ENCODE measurements around the gene TMEM244.
"Not testable (repeated sequence)": the region's sequence is repeated elsewhere in the genome, so short reads cannot be mapped to it uniquely, and the experiment has no call there.

Gene TMEM244

GRCh38 chr6:129812145-129812777 is 48.9 kb downstream of the TMEM244 start:
- Histone ChIP-seq H3K27me3 (replicated peaks) (no peaks in the 10 kb centered on the region), H3K4me3 (ENCODE audit: low read depth, low read length) (no peak overlapping the region), H3K27ac (no peak overlapping the region), H3K36me3 (replicated peaks) (no peaks in the 10 kb centered on the region)
- TF ChIP-seq, protein P1, sequence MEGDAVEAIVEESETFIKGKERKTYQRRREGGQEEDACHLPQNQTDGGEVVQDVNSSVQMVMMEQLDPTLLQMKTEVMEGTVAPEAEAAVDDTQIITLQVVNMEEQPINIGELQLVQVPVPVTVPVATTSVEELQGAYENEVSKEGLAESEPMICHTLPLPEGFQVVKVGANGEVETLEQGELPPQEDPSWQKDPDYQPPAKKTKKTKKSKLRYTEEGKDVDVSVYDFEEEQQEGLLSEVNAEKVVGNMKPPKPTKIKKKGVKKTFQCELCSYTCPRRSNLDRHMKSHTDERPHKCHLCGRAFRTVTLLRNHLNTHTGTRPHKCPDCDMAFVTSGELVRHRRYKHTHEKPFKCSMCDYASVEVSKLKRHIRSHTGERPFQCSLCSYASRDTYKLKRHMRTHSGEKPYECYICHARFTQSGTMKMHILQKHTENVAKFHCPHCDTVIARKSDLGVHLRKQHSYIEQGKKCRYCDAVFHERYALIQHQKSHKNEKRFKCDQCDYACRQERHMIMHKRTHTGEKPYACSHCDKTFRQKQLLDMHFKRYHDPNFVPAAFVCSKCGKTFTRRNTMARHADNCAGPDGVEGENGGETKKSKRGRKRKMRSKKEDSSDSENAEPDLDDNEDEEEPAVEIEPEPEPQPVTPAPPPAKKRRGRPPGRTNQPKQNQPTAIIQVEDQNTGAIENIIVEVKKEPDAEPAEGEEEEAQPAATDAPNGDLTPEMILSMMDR (IDR thresholded peaks at IDR 0.05; ENCODE audit: low read depth, low read length, missing control alignments): no peak
- in situ Hi-C loops (cut with HindIII; ENCODE audit: low pct_ligation_motif_present, low sequenced_read_pairs): no loop called here
- no peak for DNase-seq

DNA sequence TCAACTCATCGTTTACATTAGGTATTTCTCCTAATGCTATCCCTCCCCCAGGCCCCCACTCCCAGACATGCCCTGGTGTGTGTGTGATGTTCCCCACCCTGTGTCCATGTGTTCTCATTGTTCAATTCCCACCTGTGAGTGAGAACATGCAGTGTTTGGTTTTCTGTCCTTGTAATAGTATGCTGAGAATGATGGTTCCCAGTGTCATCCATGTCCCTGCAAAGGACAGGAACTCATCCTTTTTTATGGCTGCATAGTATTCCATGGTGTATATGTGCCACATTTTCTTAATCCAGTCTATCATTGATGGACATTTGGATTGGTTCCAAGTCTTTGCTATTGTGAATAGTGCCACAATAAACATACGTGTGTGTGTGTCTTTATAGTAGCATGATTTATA is 54.0 kb downstream of the TMEM244 start:
- H3K36me3 ChIP-seq (replicated peaks); in situ Hi-C loops (cut with HindIII; ENCODE audit: low pct_ligation_motif_present, low sequenced_read_pairs); DNase-seq; H3K4me3 ChIP-seq (ENCODE audit: low read depth, low read length); H3K27me3 ChIP-seq (replicated peaks); H3K27ac ChIP-seq: not testable (repeated sequence)

- H3K27ac ChIP-seq; in situ Hi-C loops (cut with HindIII; ENCODE audit: low pct_ligation_motif_present, low sequenced_read_pairs); H3K36me3 ChIP-seq (replicated peaks); DNase-seq; H3K27me3 ChIP-seq (replicated peaks); H3K4me3 ChIP-seq (ENCODE audit: low read depth, low read length): not testable (repeated sequence)
Measured at GRCh38 chr6:129802920-129803319, 58.2 kb downstream of the TMEM244 start.

DNA sequence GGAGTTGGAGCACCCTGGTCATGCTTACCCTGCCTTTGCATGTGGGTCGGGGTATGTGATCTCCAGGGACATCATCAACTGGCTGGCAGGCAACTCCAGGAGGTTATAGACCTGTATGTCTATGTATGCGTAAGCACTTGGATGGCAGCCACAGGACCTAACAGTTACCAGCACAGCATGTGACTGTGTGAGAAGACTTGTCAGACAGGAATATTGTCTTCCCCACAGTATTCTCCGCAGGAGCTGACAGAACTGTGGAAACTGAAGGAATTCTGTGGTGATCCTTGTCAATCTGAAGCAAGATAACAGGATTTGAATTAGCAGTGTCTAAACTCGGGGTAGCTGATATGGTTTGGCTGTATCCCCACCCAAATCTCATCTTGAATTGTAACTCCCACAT is 59.2 kb downstream of the TMEM244 start:
- Histone ChIP-seq H3K27me3 (replicated peaks) (no peaks in the 10 kb centered on the region), H3K27ac (no peak overlapping the region), H3K4me3 (ENCODE audit: low read depth, low read length) (no peak overlapping the region), H3K36me3 (replicated peaks) (no peaks in the 10 kb centered on the region)
- in situ Hi-C loops (cut with HindIII; ENCODE audit: low pct_ligation_motif_present, low sequenced_read_pairs): no loop called here
- no peak for DNase-seq
- TF ChIP-seq, protein P1 (IDR thresholded peaks at IDR 0.05; ENCODE audit: low read depth, low read length, missing control alignments): no peak

DNA sequence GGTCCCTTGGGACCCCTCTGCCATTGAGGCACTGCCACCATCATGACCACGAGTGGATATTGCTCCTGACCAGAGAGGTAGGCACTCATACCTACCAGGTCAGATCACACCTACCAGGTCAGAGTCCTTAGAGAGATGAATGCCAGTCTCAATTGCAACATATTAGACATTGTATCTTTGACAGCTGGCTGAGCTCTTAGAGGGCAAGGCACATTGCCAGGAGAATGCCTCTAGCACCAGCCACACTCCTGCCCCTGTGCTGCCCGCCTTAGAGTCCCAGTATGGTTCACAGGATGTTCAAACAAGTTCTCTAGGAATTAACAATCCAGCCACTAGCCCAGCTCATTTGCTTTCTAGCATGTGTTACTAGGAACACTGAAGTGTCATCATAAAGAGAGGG is 65.9 kb downstream of the TMEM244 start:
- in situ Hi-C loops (cut with HindIII; ENCODE audit: low pct_ligation_motif_present, low sequenced_read_pairs): no loop called here
- Histone ChIP-seq H3K4me3 (ENCODE audit: low read depth, low read length) (no peak overlapping the region), H3K27ac (no peak overlapping the region), H3K27me3 (replicated peaks) (no peaks in the 10 kb centered on the region), H3K36me3 (replicated peaks) (no peaks in the 10 kb centered on the region)
- DNase-seq: no peak
- TF ChIP-seq, protein P1 (IDR thresholded peaks at IDR 0.05; ENCODE audit: low read depth, low read length, missing control alignments): no peak

- in situ Hi-C loops (cut with HindIII; ENCODE audit: low pct_ligation_motif_present, low sequenced_read_pairs): no loop called here
- DNase-seq: no peak
- H3K4me3 ChIP-seq (ENCODE audit: low read depth, low read length): no peak overlapping the region
Measured at GRCh38 chr6:129793447-129793846, 67.7 kb downstream of the TMEM244 start.

More at GRCh38 chr6:129793447-129793846, 67.7 kb downstream of the TMEM244 start:
- TF ChIP-seq, protein P1 (IDR thresholded peaks at IDR 0.05; ENCODE audit: low read depth, low read length, missing control alignments): no peak
- no peaks in the 10 kb centered on the region for H3K36me3 ChIP-seq (replicated peaks)
- H3K27me3 ChIP-seq (replicated peaks): no peaks in the 10 kb centered on the region
- H3K27ac ChIP-seq: no peak overlapping the region
